PFSK-1 (cell line): ENCODE measurements around the gene LEFTY1.

ENCODE experiments used
- FOXP2 ChIP-seq: optimal IDR thresholded peaks from 2 replicates; pipeline ENCODE3; 2011; ENCODE audit warnings: borderline replicate concordance, control low read depth, inconsistent platforms; ENCODE audit not compliant: insufficient read depth; ENCODE audit errors: extremely low read length, extremely low read depth
- POLR2AphosphoS5 ChIP-seq: IDR thresholded peaks from 2 replicates; pipeline ENCODE4 v1.6.1; 2012; ENCODE audit warnings: low read depth, mild to moderate bottlenecking, control low read depth, low read length, moderate library complexity
- REST ChIP-seq, 2 experiments: IDR thresholded peaks; 2 replicates each; pipeline versions ENCODE4 v1.6.1 to v1.8.0; 2011 to 2012; ENCODE audit warnings: low read depth in 2 of 2, low read length in 2 of 2, control low read depth in 1 of 2, inconsistent platforms in 1 of 2, mild to moderate bottlenecking in 1 of 2, moderate library complexity in 1 of 2; ENCODE audit not compliant: insufficient read depth in 1 of 2
- SIN3A ChIP-seq: IDR thresholded peaks from 2 replicates; pipeline ENCODE4 v1.6.1; 2012; ENCODE audit warnings: mild to moderate bottlenecking, low read length, moderate library complexity, borderline replicate concordance; ENCODE audit not compliant: insufficient read depth
- TAF1 ChIP-seq: IDR thresholded peaks from 2 replicates; pipeline ENCODE4 v1.6.1; 2012; ENCODE audit warnings: low read length, control low read depth, borderline replicate concordance; ENCODE audit not compliant: insufficient read depth

LEFTY1 gene

GRCh38 chr1:225875044-225875815, 13.7 kb downstream of the LEFTY1 start:
- no peak for TF ChIP-seq SIN3A
- no peak for TF ChIP-seq POLR2AphosphoS5
- TF ChIP-seq TAF1 = no peak
- no peak for TF ChIP-seq FOXP2
- no peak for TF ChIP-seq REST (IDR thresholded peaks at IDR 0.05; ENCODE audit: insufficient read depth in 1 of 2, low read depth in 2 of 2, low read length in 2 of 2)

- no peak for TF ChIP-seq REST (IDR thresholded peaks at IDR 0.05; ENCODE audit: insufficient read depth in 1 of 2, low read depth in 2 of 2, low read length in 2 of 2)
- TF ChIP-seq FOXP2 = no peak
- no peak for TF ChIP-seq POLR2AphosphoS5
- no peak for TF ChIP-seq SIN3A
- TF ChIP-seq TAF1 = no peak
Observed at GRCh38 chr1:225874431-225874830, 14.5 kb downstream of the LEFTY1 start.

- TF ChIP-seq REST (IDR thresholded peaks at IDR 0.05; ENCODE audit: insufficient read depth in 1 of 2, low read depth in 2 of 2, low read length in 2 of 2) = no peak
- TF ChIP-seq POLR2AphosphoS5 = no peak
- TF ChIP-seq TAF1 = no peak
- TF ChIP-seq SIN3A = no peak
- no peak for TF ChIP-seq FOXP2
Observed at GRCh38 chr1:225873281-225873850, 15.6 kb downstream of the LEFTY1 start.

- TF ChIP-seq REST (IDR thresholded peaks at IDR 0.05; ENCODE audit: insufficient read depth in 1 of 2, low read depth in 2 of 2, low read length in 2 of 2) = no peak
- TF ChIP-seq POLR2AphosphoS5 = no peak
- no peak for TF ChIP-seq TAF1
- no peak for TF ChIP-seq FOXP2
- TF ChIP-seq SIN3A = no peak
Observed at GRCh38 chr1:225872075-225872430, 16.9 kb downstream of the LEFTY1 start.
